Effector CD4-positive, alpha-beta T cell (primary cell): Measurements from ENCODE around the gene TSR3.
A peak's percentile ranks its signal among the peaks of the same experiment; 100 is the strongest.

Source experiments
- DNase-seq: peaks from one replicate; pipeline ENCODE4 v3.0.0-alpha.2; 2020
- total RNA-seq: gene quantifications from one replicate; lab custom pipeline; 2026; lab: John Stamatoyannopoulos, UW

TSR3 gene
- 27.0 reads per million, percentile 54 among the genes with 10 or more reads in this experiment for total RNA-seq

- DNase-seq: peak; percentile 81
These were observed at the start of gene TSR3, which contains the start of gene GNPTG for GRCh38 chr16:1351582-1352362. TSS of gene TSR3 (minus strand) at chr16:1351878. CDS start at chr16:1351804, 74 bp downstream. TSS of gene GNPTG (plus strand) at chr16:1351931. CDS start at chr16:1351966, 35 bp downstream.

- no peak for DNase-seq
These were observed 49.5 kb upstream of the TSR3 start for GRCh38 chr16:1401061-1401757.

- DNase-seq: no peak
These were observed 47.3 kb upstream of the TSR3 start for GRCh38 chr16:1398826-1399581.

- DNase-seq: no peak
These were observed 46.7 kb upstream of the TSR3 start for GRCh38 chr16:1398351-1398750.

- no peak for DNase-seq
These were observed 46.1 kb upstream of the TSR3 start for GRCh38 chr16:1397779-1398178.

GRCh38 chr16:1395444-1396031 lies 43.9 kb upstream of the TSR3 start:
- no peak for DNase-seq

- no peak for DNase-seq
These were observed 42.8 kb upstream of the TSR3 start for GRCh38 chr16:1394367-1394951.

GRCh38 chr16:1393613-1394176 lies 42.0 kb upstream of the TSR3 start:
- no peak for DNase-seq

- no peak for DNase-seq
These were observed 41.1 kb upstream of the TSR3 start for GRCh38 chr16:1392826-1393225.

GRCh38 chr16:1390239-1390779 lies 38.6 kb upstream of the TSR3 start:
- no peak for DNase-seq

GRCh38 chr16:1389762-1390161 lies 38.1 kb upstream of the TSR3 start:
- DNase-seq: no peak

GRCh38 chr16:1387331-1387730 lies 35.7 kb upstream of the TSR3 start:
- DNase-seq: no peak

GRCh38 chr16:1385232-1385631 lies 33.6 kb upstream of the TSR3 start:
- DNase-seq: no peak

- no peak for DNase-seq
These were observed 31.9 kb upstream of the TSR3 start for GRCh38 chr16:1383556-1383955.

- DNase-seq: no peak
These were observed 30.1 kb upstream of the TSR3 start for GRCh38 chr16:1381612-1382406.

- DNase-seq: no peak
These were observed 28.5 kb upstream of the TSR3 start for GRCh38 chr16:1380195-1380594.

GRCh38 chr16:1379304-1380076 lies 27.8 kb upstream of the TSR3 start:
- DNase-seq: peak; percentile 48

GRCh38 chr16:1378804-1379303 lies 27.2 kb upstream of the TSR3 start:
- peak; percentile 41 for DNase-seq

- DNase-seq: no peak
These were observed 26.6 kb upstream of the TSR3 start for GRCh38 chr16:1378087-1378803.
